Endothelial cell (in vitro differentiated cells): ENCODE measurements around the gene AZIN2. TPM values are rescaled to one million over a fixed set of nuclear protein-coding genes. Genes with fewer than 3 reads are reported as not detected.

Experiments
- DNase-seq: peaks from one replicate; pipeline ENCODE4 v3.0.0; 2021; ENCODE audit warnings: low spot score
- H3K27ac Mint-ChIP-seq: one replicate; pipeline ENCODE4 v1.8.0; 2021; ENCODE audit warnings: mixed read lengths, inconsistent platforms; ENCODE audit not compliant: unreplicated experiment
- H3K27me3 Mint-ChIP-seq: one replicate; pipeline ENCODE4 v1.8.0; 2021; ENCODE audit warnings: mild to moderate bottlenecking, moderate library complexity, mixed read lengths, inconsistent platforms; ENCODE audit not compliant: unreplicated experiment
- H3K36me3 Mint-ChIP-seq: one replicate; pipeline ENCODE4 v1.8.0; 2021; ENCODE audit warnings: mild to moderate bottlenecking, low read depth, mixed read lengths, inconsistent platforms; ENCODE audit not compliant: unreplicated experiment
- H3K4me1 Mint-ChIP-seq: one replicate; pipeline ENCODE4 v1.8.0; 2021; ENCODE audit warnings: mild to moderate bottlenecking, mixed read lengths, inconsistent platforms; ENCODE audit not compliant: unreplicated experiment
- H3K4me3 Mint-ChIP-seq: one replicate; pipeline ENCODE4 v1.8.0; 2021; ENCODE audit warnings: mild to moderate bottlenecking, mixed read lengths, inconsistent platforms; ENCODE audit not compliant: unreplicated experiment
- H3K9me3 Mint-ChIP-seq: one replicate; pipeline ENCODE4 v1.8.0; 2021; ENCODE audit warnings: mixed read lengths, inconsistent platforms; ENCODE audit not compliant: unreplicated experiment
- CTCF ChIP-seq: fragments of 200-600 bp; sonication (generic); IDR thresholded peaks from one replicate; pipeline ENCODE4 v1.5.0; 2021; ENCODE audit warnings: antibody characterized with exemption; ENCODE audit not compliant: unreplicated experiment
- total RNA-seq: library from RNA; stranded (reverse); fragmentation: NEBNext Ultra II Directional; extraction: Animal tissue kit (Norgen Biotek cat#: 25700); gene quantifications from one replicate; pipeline ENCODE4 v1.2.1, GENCODE V29; 2021; ENCODE audit not compliant: unreplicated experiment

Gene AZIN2
- total RNA-seq, 1 donor from 2014 or later: 1.4 TPM

GRCh38 chr1:33093004-33093403, 12.1 kb downstream of the AZIN2 start:
- TF ChIP-seq CTCF: no peak
- H3K4me1 Mint-ChIP-seq: peaks cover 11% of the 10 kb centered on the region
- H3K27ac Mint-ChIP-seq: no peak overlapping the region
- DNase-seq: no peak
- H3K9me3 Mint-ChIP-seq: no peaks in the 10 kb centered on the region
- peaks cover 4% of the 10 kb centered on the region for H3K27me3 Mint-ChIP-seq
- H3K36me3 Mint-ChIP-seq: no peaks in the 10 kb centered on the region
- no peak overlapping the region for H3K4me3 Mint-ChIP-seq

DNA sequence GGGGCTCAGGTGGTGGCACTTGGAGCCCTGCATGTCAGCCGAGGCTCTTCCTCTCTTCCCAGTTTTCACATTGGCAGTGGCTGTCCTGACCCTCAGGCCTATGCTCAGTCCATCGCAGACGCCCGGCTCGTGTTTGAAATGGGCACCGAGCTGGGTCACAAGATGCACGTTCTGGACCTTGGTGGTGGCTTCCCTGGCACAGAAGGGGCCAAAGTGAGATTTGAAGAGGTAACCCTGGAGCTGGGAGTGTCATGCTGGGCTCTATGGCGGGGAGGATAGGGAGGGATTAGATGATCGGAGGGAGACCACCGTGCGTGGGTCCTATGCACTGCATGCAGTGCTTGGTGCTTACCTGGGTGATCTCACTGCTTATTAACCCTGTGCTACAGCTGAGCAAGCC, 13.5 kb downstream of the AZIN2 start:
- Mint-ChIP-seq H3K9me3 (no peaks in the 10 kb centered on the region), H3K4me1 (peaks cover 13% of the 10 kb centered on the region), H3K4me3 (no peak overlapping the region), H3K36me3 (no peaks in the 10 kb centered on the region), H3K27ac (no peak overlapping the region), H3K27me3 (peaks cover 4% of the 10 kb centered on the region)
- DNase-seq: no peak
- TF ChIP-seq CTCF: no peak

- no peaks in the 10 kb centered on the region for H3K9me3 Mint-ChIP-seq
- peak; percentile 99 for TF ChIP-seq CTCF
- DNase-seq: peak; percentile 81
- peaks cover 18% of the 10 kb centered on the region for H3K4me1 Mint-ChIP-seq
- H3K4me3 Mint-ChIP-seq: no peak overlapping the region
- no peak overlapping the region for H3K27ac Mint-ChIP-seq
- no peaks in the 10 kb centered on the region for H3K36me3 Mint-ChIP-seq
- peaks cover 4% of the 10 kb centered on the region for H3K27me3 Mint-ChIP-seq
These were observed 14.1 kb downstream of the AZIN2 start for GRCh38 chr1:33094971-33095604.

DNA sequence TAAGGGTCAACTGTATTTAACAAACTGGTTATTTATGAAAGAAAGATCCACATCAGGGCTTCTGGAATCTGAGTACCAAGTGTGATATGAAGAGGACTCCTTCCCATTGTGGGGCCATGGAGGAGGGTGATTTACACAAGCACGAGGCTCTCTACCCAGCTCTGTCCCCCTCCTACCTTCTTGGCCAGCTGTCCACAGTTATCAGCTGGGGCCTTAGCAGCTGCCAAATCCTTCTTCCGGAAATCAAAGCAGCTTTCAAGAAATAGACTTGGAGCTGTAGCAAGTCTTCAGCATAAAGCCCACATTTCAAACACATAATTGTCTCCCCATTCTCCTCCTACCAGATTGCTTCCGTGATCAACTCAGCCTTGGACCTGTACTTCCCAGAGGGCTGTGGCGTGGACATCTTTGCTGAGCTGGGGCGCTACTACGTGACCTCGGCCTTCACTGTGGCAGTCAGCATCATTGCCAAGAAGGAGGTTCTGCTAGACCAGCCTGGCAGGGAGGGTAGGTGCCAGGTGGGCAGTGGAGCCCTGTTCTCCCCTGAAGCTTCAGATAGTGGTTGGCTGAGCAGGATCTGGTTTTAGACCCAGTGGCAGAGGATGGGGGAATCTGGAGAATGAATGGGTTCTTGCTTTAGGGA, 15.5 kb downstream of the AZIN2 start:
- Mint-ChIP-seq H3K27me3 (peaks cover 4% of the 10 kb centered on the region), H3K9me3 (no peaks in the 10 kb centered on the region), H3K4me3 (no peak overlapping the region), H3K36me3 (no peaks in the 10 kb centered on the region), H3K27ac (no peak overlapping the region), H3K4me1 (peaks cover 30% of the 10 kb centered on the region)
- TF ChIP-seq CTCF: no peak
- no peak for DNase-seq

- H3K27ac Mint-ChIP-seq: no peak overlapping the region
- H3K4me3 Mint-ChIP-seq: no peak overlapping the region
- peaks cover 35% of the 10 kb centered on the region for H3K4me1 Mint-ChIP-seq
- no peak for TF ChIP-seq CTCF
- H3K36me3 Mint-ChIP-seq: no peaks in the 10 kb centered on the region
- H3K27me3 Mint-ChIP-seq: peaks cover 4% of the 10 kb centered on the region
- no peaks in the 10 kb centered on the region for H3K9me3 Mint-ChIP-seq
- no peak for DNase-seq
These were observed 16.2 kb downstream of the AZIN2 start for GRCh38 chr1:33097137-33097611.
